DMS53 (cell line): Measurements from ENCODE around the gene BCO1.

Source experiments
- DNase-seq: peaks from one replicate; lab custom pipeline; 2025; lab: John Stamatoyannopoulos, UW

BCO1 gene

GRCh38 chr16:81318711-81319110 lies 80.2 kb downstream of the BCO1 start:
- no peak for DNase-seq

- DNase-seq = no peak
Measured at GRCh38 chr16:81319221-81319912, 80.9 kb downstream of the BCO1 start.

GRCh38 chr16:81321039-81321438 lies 82.5 kb downstream of the BCO1 start:
- no peak for DNase-seq

- DNase-seq = no peak
Measured at GRCh38 chr16:81321536-81321935, 83.0 kb downstream of the BCO1 start.

- no peak for DNase-seq
Measured at GRCh38 chr16:81324808-81325207, 86.3 kb downstream of the BCO1 start.

GRCh38 chr16:81327011-81327410 lies 88.5 kb downstream of the BCO1 start:
- DNase-seq = no peak

- DNase-seq = no peak
Measured at GRCh38 chr16:81327447-81328196, 89.1 kb downstream of the BCO1 start.

- DNase-seq = no peak
Measured at GRCh38 chr16:81329947-81330346, 91.5 kb downstream of the BCO1 start.

- no peak for DNase-seq
Measured at GRCh38 chr16:81333356-81333755, 94.9 kb downstream of the BCO1 start.

- no peak for DNase-seq
Measured at GRCh38 chr16:81335669-81336068, 97.2 kb downstream of the BCO1 start.

- no peak for DNase-seq
Measured at GRCh38 chr16:81337097-81337496, 98.6 kb downstream of the BCO1 start.
